K562 (cell line): Measurements from ENCODE around the gene FRA10AC1.

Experiments used
- ATF2 ChIP-seq: sonication (generic); formaldehyde crosslinking; IDR thresholded peaks from 2 replicates; pipeline ENCODE4 v1.8.1; 2022; ENCODE audit warnings: missing genetic modification reagents
- CEBPG ChIP-seq, 3 experiments: fragments of 200-800 bp in 1 of 3; sonication (Bioruptor generic) in 1 of 3; sonication (generic) in 1 of 3; formaldehyde crosslinking in 1 of 3; IDR thresholded peaks in 2 of 3; conservative IDR thresholded peaks in 1 of 3; 2 replicates each; pipeline versions ENCODE4 v1.6.1 to v1.8.0; 2016 to 2022; ENCODE audit warnings: missing compliant biosample characterization in 2 of 3, missing genetic modification characterization in 2 of 3, mild to moderate bottlenecking in 1 of 3, missing genetic modification reagents in 1 of 3
- CTCF ChIP-seq, 3 experiments: IDR thresholded peaks in 2 of 3; conservative IDR thresholded peaks in 1 of 3; 2 replicates each; pipeline ENCODE4 v1.5.1; 2011 to 2012; ENCODE audit warnings: low read length in 3 of 3, mild to moderate bottlenecking in 3 of 3, control low read depth in 2 of 3, improper control_type of control experiment in 1 of 3, inconsistent platforms in 1 of 3, low read depth in 1 of 3, mixed read lengths in 1 of 3, moderate library complexity in 1 of 3; ENCODE audit not compliant: insufficient read depth in 2 of 3
- EP300 ChIP-seq: IDR thresholded peaks from 2 replicates; pipeline ENCODE4 v1.6.1; 2012; ENCODE audit warnings: low read length, improper control_type of control experiment
- HDGF ChIP-seq: fragments of 450-650 bp; IDR thresholded peaks from 2 replicates; pipeline ENCODE4 v1.6.1; 2016
- MAFK ChIP-seq: IDR thresholded peaks from 2 replicates; pipeline ENCODE4 v1.6.1; 2011; ENCODE audit warnings: low read length, improper control_type of control experiment
- POLR2AphosphoS5 ChIP-seq: IDR thresholded peaks from 2 replicates; pipeline ENCODE4 v1.6.1; 2011; ENCODE audit warnings: mild to moderate bottlenecking, low read depth, low read length, moderate library complexity; ENCODE audit not compliant: control insufficient read depth, insufficient read depth
- SMAD3 ChIP-seq: fragments of 450-650 bp; formaldehyde crosslinking; conservative IDR thresholded peaks from 2 replicates; pipeline ENCODE4 v1.4.0; 2020; ENCODE audit warnings: mild to moderate bottlenecking
- TGIF2 ChIP-seq: sonication (generic); formaldehyde crosslinking; IDR thresholded peaks from 2 replicates; pipeline ENCODE4 v1.8.1; 2022; ENCODE audit warnings: mild to moderate bottlenecking, missing genetic modification reagents, moderate library complexity
- UBTF ChIP-seq, 2 experiments: IDR thresholded peaks; 2 replicates each; pipeline ENCODE4 v1.6.1; 2012; ENCODE audit warnings: improper control_type of control experiment in 2 of 2, low read depth in 2 of 2, low read length in 2 of 2, borderline replicate concordance in 1 of 2
- YBX1 ChIP-seq: fragments of 450-650 bp; IDR thresholded peaks from 2 replicates; pipeline ENCODE4 v1.7.1; 2016; ENCODE audit warnings: mild to moderate bottlenecking
- ZBTB33 ChIP-seq: sonication (generic); formaldehyde crosslinking; IDR thresholded peaks from 2 replicates; pipeline ENCODE4 v1.8.1; 2023; ENCODE audit warnings: mild to moderate bottlenecking, missing genetic modification reagents

- TF ChIP-seq ZBTB33 (CRISPR knock-in tag) (no peak), POLR2AphosphoS5 (no peak), MAFK (no peak), HDGF (no peak), CTCF (IDR thresholded peaks at IDR 0.05 in 2 of 3, conservative IDR thresholded peaks at IDR 0.05 in 1 of 3; ENCODE audit: insufficient read depth in 2 of 3, low read depth in 1 of 3, low read length in 3 of 3) (no peak), EP300 (no peak), ATF2 (CRISPR knock-in tag) (no peak), TGIF2 (no peak), UBTF (IDR thresholded peaks at IDR 0.05; ENCODE audit: borderline replicate concordance in 1 of 2, low read depth in 2 of 2, low read length in 2 of 2) (no peak), YBX1 (no peak), CEBPG (CRISPR knock-in tag; IDR thresholded peaks at IDR 0.05) (no peak), CEBPG (tag; conservative IDR thresholded peaks at IDR 0.05 in 1 of 2, IDR thresholded peaks at IDR 0.05 in 1 of 2) (no peak), SMAD3 (CRISPR knock-in tag) (no peak)
Measured at GRCh38 chr10:93711891-93712290, 9.5 kb upstream of the FRA10AC1 start.
